Measurements from ENCODE around the gene ZMYM1.

The ZMYM1 gene

GRCh38 chr1:35036621-35037020 lies 42.6 kb upstream of the ZMYM1 start:
- no peak for DNase-seq (ENCODE audit: low spot score)
- no peak overlapping the region for H3K27ac ChIP-seq
- TF ChIP-seq CTCF (IDR thresholded peaks at IDR 0.05) = no peak
- no peak overlapping the region for H3K4me3 ChIP-seq

GRCh38 chr1:35037206-35037605 lies 42.0 kb upstream of the ZMYM1 start:
- Histone ChIP-seq H3K4me3 (no peak overlapping the region), H3K27ac (no peak overlapping the region)
- no peak for TF ChIP-seq CTCF (IDR thresholded peaks at IDR 0.05)
- DNase-seq (ENCODE audit: low spot score) = no peak

- TF ChIP-seq CTCF (IDR thresholded peaks at IDR 0.05) = no peak
- H3K4me3 ChIP-seq = no peak overlapping the region
- DNase-seq (ENCODE audit: low spot score) = no peak
- H3K27ac ChIP-seq = no peak overlapping the region
Measured at GRCh38 chr1:35038723-35039122, 40.5 kb upstream of the ZMYM1 start.

GRCh38 chr1:35043498-35043897 lies 35.7 kb upstream of the ZMYM1 start:
- no peak overlapping the region for H3K4me3 ChIP-seq
- DNase-seq (ENCODE audit: low spot score) = no peak
- no peak for TF ChIP-seq CTCF (IDR thresholded peaks at IDR 0.05)
- no peak overlapping the region for H3K27ac ChIP-seq

- TF ChIP-seq CTCF (IDR thresholded peaks at IDR 0.05) = no peak
- Histone ChIP-seq H3K27ac (no peak overlapping the region), H3K4me3 (no peak overlapping the region)
- no peak for DNase-seq (ENCODE audit: low spot score)
Measured at GRCh38 chr1:35044431-35044830, 34.8 kb upstream of the ZMYM1 start.

GRCh38 chr1:35046730-35047129 lies 32.5 kb upstream of the ZMYM1 start:
- H3K27ac ChIP-seq = no peak overlapping the region

More at GRCh38 chr1:35046730-35047129, 32.5 kb upstream of the ZMYM1 start:
- H3K4me3 ChIP-seq = no peak overlapping the region
- no peak for DNase-seq (ENCODE audit: low spot score)
- TF ChIP-seq CTCF (IDR thresholded peaks at IDR 0.05) = no peak
